Activated CD4-positive, alpha-beta T cell treated with anti-CD3 and anti-CD28 coated beads, Interleukin-2, amount 50 U/mL, for 16 hours (primary cell): ENCODE data around the gene UBE2K.
"Not testable (repeated sequence)": the region's sequence is repeated elsewhere in the genome, so short reads cannot be mapped to it uniquely, and the experiment has no call there.

Source experiments
- DNase-seq: peaks from one replicate; pipeline ENCODE4 v3.0.0-alpha.2; 2020

UBE2K gene, protein sequence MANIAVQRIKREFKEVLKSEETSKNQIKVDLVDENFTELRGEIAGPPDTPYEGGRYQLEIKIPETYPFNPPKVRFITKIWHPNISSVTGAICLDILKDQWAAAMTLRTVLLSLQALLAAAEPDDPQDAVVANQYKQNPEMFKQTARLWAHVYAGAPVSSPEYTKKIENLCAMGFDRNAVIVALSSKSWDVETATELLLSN

DNA sequence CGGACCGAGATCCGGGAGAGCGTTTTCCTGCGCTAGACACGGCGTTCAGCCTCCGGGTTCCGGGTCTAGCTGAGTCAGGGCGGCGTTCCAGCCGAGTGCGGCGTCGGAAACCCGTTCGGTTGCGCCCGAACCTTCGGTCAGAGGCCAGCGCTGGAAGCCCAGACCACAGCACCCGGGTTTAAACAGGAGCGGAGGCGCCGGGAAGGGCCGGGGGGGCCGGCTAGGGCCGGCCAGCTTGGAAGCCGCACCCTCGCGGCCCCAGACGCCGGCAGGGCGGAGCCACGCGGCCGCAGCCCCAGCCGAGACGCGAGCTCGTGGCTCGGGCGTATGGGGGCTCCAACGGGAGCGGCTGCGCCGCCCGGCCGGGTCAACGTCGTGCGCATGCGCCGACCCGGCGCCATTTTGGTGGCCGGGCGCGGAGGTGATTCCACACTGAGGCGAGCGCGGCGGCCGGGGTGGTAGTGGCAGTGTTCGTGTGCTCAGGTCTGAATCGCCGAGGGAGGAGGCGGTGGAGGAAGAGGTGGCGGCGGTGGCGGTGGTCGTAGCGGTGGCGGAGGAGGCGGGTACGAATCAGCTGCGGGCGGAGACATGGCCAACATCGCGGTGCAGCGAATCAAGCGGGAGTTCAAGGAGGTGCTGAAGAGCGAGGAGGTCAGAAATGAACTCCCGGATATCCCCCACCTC is at the start of gene UBE2K:
Gene UBE2K (plus strand): TSS at position 397 of the 684 bp plus-strand sequence. CDS start 192 bp downstream, at position 589.
- peak; percentile 91 for DNase-seq

DNA sequence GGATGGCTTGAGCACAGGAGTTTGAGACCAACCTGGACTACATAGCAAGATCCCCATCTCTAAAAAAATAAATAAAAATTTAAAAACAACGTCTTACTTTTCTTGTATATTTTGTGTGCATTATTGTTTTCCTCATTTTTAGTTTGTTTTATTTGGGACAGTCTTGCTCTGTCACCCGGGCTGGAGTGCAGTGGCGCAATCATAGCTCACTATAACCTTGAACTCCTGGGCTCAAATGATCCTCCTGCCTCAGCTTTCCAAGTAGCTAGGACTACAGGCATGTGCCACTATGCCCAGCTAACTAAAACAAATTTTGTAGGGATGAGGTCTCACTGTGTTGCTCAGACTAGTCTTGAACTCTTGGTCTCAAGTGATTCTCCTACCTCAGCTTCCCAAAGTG is 49.7 kb upstream of the UBE2K start:
- DNase-seq, result no peak

DNA sequence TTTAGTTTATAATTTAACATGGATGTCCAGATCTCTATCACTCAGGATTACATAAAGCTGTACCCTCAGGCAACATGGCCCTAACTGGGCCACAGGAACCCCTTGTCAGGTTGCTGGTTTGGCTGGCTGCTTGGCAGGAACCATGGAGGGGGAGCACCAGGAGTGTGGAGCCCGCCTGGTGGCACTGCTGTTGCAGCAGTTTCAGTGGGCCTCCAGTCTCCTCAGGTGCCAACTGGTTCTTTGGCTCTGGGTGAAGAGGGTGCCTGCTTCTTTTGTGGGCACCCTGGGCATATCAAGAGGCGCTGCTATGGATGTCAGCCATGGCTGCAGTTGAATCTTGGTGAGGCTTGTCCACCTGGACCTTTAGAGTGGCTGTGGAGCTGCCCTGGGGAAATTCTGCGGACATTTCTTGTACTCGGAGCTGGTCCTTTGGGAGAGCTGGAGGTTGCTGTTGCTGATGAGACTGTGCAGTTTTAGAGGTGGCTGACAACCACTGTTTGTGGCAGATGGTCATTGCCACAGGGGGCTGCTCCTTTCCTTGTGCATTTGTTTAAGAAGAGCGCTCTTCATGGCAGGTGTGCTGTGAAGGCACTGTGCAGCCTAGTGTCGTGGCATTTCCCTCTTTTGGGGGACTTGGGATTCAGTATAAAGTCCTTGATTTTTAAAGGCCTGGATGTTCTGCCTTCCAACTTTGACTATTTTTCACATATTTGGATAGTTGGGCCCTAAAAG is 48.9 kb upstream of the UBE2K start:
- DNase-seq, result no peak

DNA sequence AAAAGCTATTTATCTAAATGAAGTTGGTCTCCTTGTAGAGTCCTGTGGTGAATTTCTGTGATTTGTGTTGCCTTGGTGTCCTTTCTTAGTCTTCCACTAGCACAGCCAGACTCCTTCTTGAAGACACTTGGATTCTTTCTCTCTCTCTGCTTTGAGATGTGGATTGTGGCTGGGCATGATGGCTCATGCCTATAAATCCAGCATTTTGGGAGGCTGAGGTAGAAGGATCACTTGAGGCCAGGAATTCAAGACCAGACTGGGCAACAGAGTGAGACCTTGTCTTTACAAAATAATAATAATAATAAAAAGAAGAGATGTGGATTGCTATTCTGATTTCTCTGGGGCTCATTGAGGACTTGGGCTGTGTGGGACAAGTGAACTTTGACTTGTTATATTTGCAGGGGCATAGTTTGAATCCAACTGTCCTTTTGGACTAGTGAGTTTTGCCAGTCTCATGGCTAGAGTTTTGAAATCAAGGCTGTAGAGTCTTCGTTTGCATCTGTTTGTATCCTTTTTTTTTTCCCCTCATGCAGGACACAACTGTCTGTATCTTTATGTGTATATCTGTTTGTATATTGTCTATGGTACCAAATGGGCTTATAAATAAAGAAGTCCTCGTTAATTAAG is 48.2 kb upstream of the UBE2K start:
- no peak for DNase-seq

DNA sequence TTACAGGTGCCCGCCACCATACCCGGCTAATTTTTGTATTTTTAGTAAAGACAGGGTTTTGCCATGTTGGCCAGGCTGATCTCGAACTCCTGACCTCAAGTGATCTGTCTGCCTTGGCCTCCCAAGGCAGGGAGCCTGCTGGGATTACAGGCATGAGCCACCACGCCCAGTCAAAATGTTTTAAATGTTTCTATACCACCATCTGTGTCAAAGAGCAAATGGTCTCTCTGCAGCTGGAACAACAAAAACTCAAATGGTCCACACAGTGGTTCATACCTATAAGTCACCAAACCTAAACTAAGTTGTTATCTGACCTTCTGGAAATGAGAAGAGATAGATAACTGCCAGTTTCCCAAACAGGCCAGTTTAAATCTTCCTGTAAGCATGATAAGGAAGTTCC is 46.4 kb upstream of the UBE2K start:
- not testable (repeated sequence) for DNase-seq

- DNase-seq, result no peak
Measured at GRCh38 chr4:39655211-39655610, 42.7 kb upstream of the UBE2K start.

GRCh38 chr4:39655876-39656275 is 42.1 kb upstream of the UBE2K start:
- peak; percentile 47 for DNase-seq

DNA sequence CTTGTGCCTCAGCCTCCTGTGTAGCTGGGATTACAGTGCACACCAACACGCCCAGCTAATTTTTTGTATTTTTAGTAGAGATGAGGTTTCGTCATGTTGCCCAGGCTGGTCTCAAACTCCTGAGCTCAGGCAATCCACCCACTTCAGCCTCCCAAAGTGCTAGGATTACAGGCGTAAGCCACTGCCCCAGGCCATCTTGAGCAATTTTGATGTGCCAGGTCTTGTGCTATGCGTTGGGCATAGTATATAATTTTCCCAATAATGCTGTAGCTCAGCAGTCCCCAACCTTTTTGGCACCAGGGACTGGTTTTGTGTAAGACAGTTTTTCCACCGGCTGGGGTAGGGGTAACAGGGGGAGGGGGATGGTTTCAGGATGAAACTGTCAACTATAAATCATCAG is 41.3 kb upstream of the UBE2K start:
- DNase-seq, result not testable (repeated sequence)

DNA sequence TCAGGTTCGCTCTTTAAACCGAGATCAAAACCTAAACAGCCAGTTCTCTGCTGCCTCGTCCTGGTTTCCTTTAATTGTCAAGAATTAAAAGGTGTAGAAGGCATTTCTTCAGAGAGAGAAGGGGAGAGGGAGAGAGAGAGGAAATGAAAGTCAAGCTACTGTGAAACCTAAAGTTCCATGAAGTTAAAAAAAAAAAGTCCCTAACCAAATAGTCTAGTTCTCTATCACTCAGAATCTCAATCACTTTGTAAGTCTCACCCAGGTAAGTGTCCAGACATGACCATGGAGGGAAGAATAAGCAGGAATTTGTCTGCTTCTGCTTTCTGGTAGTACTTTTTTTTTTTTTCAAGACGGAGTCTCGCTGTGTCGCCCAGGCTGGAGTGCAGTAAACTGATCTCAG is 40.5 kb upstream of the UBE2K start:
- DNase-seq, result no peak

DNA sequence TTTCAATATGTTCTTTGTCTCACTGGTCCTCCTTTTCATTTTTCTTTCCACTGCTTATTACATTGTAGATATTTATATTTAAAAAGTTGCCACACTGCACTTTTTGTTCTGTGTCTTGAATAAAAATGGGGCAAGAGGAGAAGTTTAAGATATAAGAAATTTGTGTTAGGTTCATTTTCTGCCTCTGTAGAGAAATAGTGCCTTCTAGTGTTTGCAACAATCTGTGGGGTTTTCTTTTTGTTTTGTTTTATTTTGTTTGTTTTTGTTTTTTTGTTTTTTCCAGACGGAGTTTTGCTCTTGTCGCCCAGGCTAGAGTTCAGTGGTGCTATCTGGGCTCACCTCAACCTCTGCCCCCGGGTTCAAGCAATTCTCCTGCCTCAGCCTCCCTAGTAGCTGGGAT is 39.2 kb upstream of the UBE2K start:
- no peak for DNase-seq

DNA sequence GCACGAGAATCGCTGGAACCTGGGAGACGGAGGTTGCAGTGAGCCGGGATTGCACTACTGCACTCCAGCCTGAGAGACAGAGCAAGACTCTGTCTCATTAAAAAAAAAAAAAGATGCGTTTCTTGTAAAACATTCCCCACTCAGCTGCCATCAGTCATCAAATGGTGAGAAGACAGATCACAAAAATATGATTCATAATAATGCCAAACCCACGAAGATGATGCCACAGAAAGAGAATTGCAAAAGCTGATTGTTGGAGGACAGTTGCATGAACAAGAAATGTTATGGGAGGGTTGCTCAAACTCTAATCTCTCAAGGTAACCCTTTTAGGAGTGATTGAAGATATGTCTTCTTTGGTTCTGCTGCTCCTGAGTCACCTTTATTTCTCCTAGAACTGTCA is 37.9 kb upstream of the UBE2K start:
- no peak for DNase-seq

- no peak for DNase-seq
Measured at GRCh38 chr4:39660757-39661156, 37.2 kb upstream of the UBE2K start.

- DNase-seq, result no peak
Measured at GRCh38 chr4:39662683-39663082, 35.3 kb upstream of the UBE2K start.

GRCh38 chr4:39664828-39665731 is 32.9 kb upstream of the UBE2K start:
- DNase-seq, result no peak

GRCh38 chr4:39667706-39668105 is 30.2 kb upstream of the UBE2K start:
- no peak for DNase-seq

DNA sequence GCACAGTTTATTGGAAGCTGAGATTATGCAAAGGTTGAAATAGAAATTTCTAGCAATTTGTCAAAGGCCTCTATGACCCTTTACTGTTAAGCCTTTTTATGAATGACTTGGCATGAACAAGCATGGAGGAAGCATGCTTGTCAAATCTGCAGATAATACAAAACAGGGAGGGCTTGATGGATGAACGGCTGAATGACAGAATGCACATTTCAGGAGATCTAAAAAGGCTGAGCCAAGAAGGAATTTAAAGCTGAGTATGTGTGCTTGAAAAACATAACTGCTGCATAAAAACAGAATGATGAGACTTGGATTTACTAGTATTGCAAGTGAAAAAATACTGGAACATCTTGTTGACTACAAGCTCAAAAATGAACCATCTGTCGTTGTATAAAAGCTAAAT is 29.0 kb upstream of the UBE2K start:
- no peak for DNase-seq

- not testable (repeated sequence) for DNase-seq
Measured at GRCh38 chr4:39670296-39670695, 27.6 kb upstream of the UBE2K start.

DNA sequence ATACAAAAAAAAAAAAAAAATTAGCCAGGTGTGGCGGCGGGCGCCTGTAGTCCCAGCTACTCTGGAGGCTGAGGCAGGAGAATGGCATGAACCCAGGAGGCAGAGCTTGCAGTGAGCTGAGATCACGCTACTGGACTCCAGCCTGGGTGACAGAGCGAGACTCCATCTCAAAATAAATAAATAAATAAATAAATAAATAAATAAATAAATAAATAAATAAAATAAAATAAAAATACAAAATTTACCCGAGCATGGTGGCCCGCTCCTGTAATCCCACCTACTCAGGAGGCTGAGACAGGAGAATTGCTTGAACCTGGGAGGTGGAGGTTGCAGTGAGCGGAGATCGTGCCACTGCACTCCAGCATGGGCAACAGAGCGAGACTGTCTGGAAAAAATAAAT is 22.3 kb upstream of the UBE2K start:
- not testable (repeated sequence) for DNase-seq

GRCh38 chr4:39681003-39681402 is 16.9 kb upstream of the UBE2K start:
- not testable (repeated sequence) for DNase-seq

DNA sequence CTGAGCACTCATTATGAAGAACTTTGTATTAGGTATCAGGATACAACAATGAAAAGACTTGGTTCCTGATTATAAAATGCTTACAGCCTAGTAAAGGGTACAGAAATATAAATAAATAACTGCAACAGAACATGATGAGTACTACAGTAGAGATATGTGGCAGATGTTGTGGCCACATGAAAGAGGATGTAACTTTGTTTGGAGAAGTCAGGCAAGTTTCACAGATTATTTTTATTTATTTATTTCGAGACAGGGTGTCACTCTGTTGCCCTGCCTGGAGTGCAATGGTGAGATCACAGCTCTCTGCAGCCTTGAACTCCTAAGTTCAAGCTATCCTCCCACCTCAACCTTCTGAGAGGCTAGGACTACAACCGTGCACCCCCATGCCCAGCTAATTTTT is 15.8 kb upstream of the UBE2K start:
- no peak for DNase-seq

GRCh38 chr4:39685990-39686389 is 11.9 kb upstream of the UBE2K start:
- DNase-seq, result no peak

DNA sequence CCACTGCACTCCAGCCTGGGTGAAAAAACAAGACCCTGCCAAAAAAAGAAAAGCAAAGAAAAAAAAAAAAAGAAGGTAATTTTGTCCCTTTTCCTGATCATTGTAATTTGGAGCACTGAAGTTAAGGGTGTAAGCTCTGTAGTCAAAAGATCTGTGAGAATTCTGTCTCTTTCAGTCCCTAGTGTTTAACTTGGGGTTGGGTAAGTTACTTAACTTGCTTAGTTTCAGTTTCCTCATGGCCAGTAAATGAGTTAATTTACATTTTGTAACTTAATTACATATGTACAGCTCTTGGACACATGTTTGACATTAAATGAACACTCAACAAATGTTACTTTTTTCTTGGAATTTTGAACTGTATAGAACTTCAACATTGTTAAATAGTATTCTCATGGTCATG is 10.9 kb upstream of the UBE2K start:
- no peak for DNase-seq

GRCh38 chr4:39689970-39690369 is 8.0 kb upstream of the UBE2K start:
- DNase-seq, result no peak
